MM.1S (cell line): ENCODE measurements around the gene GDF3.
"Not testable (repeated sequence)": the region's sequence is repeated elsewhere in the genome, so short reads cannot be mapped to it uniquely, and the experiment has no call there.

ENCODE experiments used
- DNase-seq: peaks from one replicate; pipeline ENCODE4 v3.0.0-alpha.2; 2015
- H2AFZ ChIP-seq: fragments of 300-600 bp; sonication (generic); 2 replicates; pipeline ENCODE4 v1.6.0; 2016; ENCODE audit warnings: antibody characterized with exemption, low read length
- H3F3A ChIP-seq: fragments of 300-600 bp; sonication (generic); 2 replicates; pipeline ENCODE4 v1.6.1; 2016; ENCODE audit warnings: mild to moderate bottlenecking, antibody characterized with exemption, low read length, moderate library complexity, mixed read lengths; ENCODE audit not compliant: insufficient read depth
- H3K27ac ChIP-seq: fragments of 300-600 bp; sonication (generic); 2 replicates; pipeline ENCODE4 v1.5.1; 2016; ENCODE audit warnings: mild to moderate bottlenecking, low read length
- H3K27me3 ChIP-seq: fragments of 300-600 bp; sonication (generic); replicated peaks from 2 replicates; pipeline ENCODE4 v1.6.0; 2016; ENCODE audit warnings: low read length; ENCODE audit not compliant: insufficient read depth
- H3K36me3 ChIP-seq: fragments of 300-600 bp; sonication (generic); replicated peaks from 2 replicates; pipeline ENCODE4 v1.6.1; 2016; ENCODE audit warnings: mild to moderate bottlenecking, low read length, mixed read lengths; ENCODE audit not compliant: insufficient read depth
- H3K4me1 ChIP-seq: fragments of 300-600 bp; sonication (generic); 2 replicates; pipeline ENCODE4 v1.6.1; 2016; ENCODE audit warnings: low read length, mixed read lengths
- H3K4me2 ChIP-seq: fragments of 300-600 bp; sonication (generic); 2 replicates; pipeline ENCODE4 v1.6.0; 2016; ENCODE audit warnings: low read depth, low read length
- H3K4me3 ChIP-seq: fragments of 300-600 bp; sonication (generic); 2 replicates; pipeline ENCODE4 v1.5.1; 2016; ENCODE audit warnings: low read length, mixed read lengths
- H3K79me2 ChIP-seq: fragments of 300-600 bp; sonication (generic); 2 replicates; pipeline ENCODE4 v1.6.1; 2016; ENCODE audit warnings: mixed run types, low read length, mixed read lengths
- H3K9ac ChIP-seq: fragments of 300-600 bp; sonication (generic); 2 replicates; pipeline ENCODE4 v1.6.1; 2016; ENCODE audit warnings: low read length, mixed read lengths
- H3K9me2 ChIP-seq: fragments of 300-600 bp; sonication (generic); replicated peaks from 2 replicates; pipeline ENCODE4 v1.6.1; 2016; ENCODE audit warnings: mild to moderate bottlenecking, low read length, mixed read lengths; ENCODE audit not compliant: insufficient read depth
- H3K9me3 ChIP-seq: fragments of 300-600 bp; sonication (generic); replicated peaks from 2 replicates; pipeline ENCODE4 v1.6.1; 2016; ENCODE audit warnings: mild to moderate bottlenecking, low read length, mixed read lengths; ENCODE audit not compliant: insufficient read depth
- H4K20me1 ChIP-seq: fragments of 300-600 bp; sonication (generic); 2 replicates; pipeline ENCODE4 v1.6.1; 2016; ENCODE audit warnings: mild to moderate bottlenecking, low read length, moderate library complexity, mixed read lengths; ENCODE audit not compliant: insufficient read depth
- CTCF ChIP-seq: fragments of 300-600 bp; sonication (generic); IDR thresholded peaks from 2 replicates; pipeline ENCODE4 v1.5.1; 2016; ENCODE audit warnings: antibody characterized with exemption, low read length, mixed read lengths
- EZH2 ChIP-seq: fragments of 300-600 bp; sonication (generic); optimal IDR thresholded peaks from 2 replicates; pipeline ENCODE3; 2017; ENCODE audit warnings: low read depth, mild to moderate bottlenecking, antibody characterized with exemption, low read length, mixed read lengths
- EZH2phosphoT487 ChIP-seq: fragments of 300-600 bp; sonication (generic); IDR thresholded peaks from 2 replicates; pipeline ENCODE4 v1.6.1; 2018; ENCODE audit warnings: antibody characterized with exemption, low read length

Gene GDF3

GRCh38 chr12:7679251-7680045 is 16.1 kb downstream of the GDF3 start:
- H3K4me1 ChIP-seq: no peaks in the 10 kb centered on the region
- no peaks in the 10 kb centered on the region for H3K9me3 ChIP-seq
- DNase-seq: no peak
- no peaks in the 10 kb centered on the region for H3K27me3 ChIP-seq
- H3F3A ChIP-seq: no peaks in the 10 kb centered on the region
- H3K27ac ChIP-seq: no peak overlapping the region
- H2AFZ ChIP-seq: no peak overlapping the region
- H3K36me3 ChIP-seq: no peaks in the 10 kb centered on the region
- no peaks in the 10 kb centered on the region for H4K20me1 ChIP-seq
- no peaks in the 10 kb centered on the region for H3K79me2 ChIP-seq
- no peak overlapping the region for H3K9ac ChIP-seq
- H3K9me2 ChIP-seq: no peaks in the 10 kb centered on the region
- H3K4me2 ChIP-seq: no peak overlapping the region
- H3K4me3 ChIP-seq: no peak overlapping the region
- TF ChIP-seq EZH2 (no peak), EZH2phosphoT487 (no peak), CTCF (no peak)

DNA sequence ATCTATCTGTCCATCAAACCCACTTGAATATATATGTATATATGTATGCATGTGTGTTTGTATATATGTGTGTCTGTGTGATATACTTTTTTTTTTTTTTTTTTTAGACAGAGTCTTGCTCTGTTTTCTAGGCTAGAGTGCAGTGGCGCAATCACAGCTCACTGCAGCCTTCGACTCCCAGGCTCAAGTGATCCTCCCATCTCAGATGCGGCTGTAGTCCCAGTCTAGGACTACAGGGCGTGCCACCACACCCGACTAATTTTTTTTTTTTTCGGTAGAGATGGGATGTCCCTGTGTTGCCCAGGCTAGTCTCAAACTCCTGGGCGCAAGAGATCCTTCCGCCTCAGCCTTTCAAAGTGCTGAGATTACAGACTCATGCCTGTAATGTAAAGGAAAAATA is 16.8 kb downstream of the GDF3 start:
- H3K9ac ChIP-seq: no peak overlapping the region
- TF ChIP-seq EZH2phosphoT487 (no peak), EZH2 (no peak), CTCF (no peak)

DNA sequence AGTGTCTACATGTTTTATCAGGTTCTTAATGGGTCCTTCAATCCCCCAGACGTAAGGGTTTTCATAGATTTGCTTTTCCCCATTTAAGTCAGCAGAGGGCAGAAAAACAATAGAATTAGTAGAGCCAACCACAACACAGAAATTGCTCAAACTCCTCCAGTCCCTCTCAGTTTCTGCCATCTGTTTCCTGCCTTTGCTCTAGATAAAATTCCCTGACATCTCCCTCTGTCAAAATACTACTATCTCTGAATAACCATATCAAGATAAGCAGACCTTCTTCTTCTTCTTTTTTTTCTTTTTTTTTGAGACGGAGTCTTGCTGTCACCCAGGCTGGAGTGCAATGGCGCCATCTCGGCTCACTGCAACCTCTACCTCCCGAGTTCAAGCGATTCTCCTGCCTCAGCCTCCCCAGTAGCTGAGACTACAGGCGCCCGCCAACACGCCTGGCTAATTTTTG is 18.1 kb downstream of the GDF3 start:
- H3K36me3 ChIP-seq, H4K20me1 ChIP-seq, H3K9me2 ChIP-seq, H3K27me3 ChIP-seq, H3K4me1 ChIP-seq, H3K4me3 ChIP-seq, H3K79me2 ChIP-seq, H3K27ac ChIP-seq, H3K9ac ChIP-seq, H3F3A ChIP-seq, H3K9me3 ChIP-seq: not testable (repeated sequence)
- peak; percentile 54 for TF ChIP-seq CTCF
- H2AFZ ChIP-seq: peak overlapping the region; percentile 15
- DNase-seq: peak; percentile 59
- H3K4me2 ChIP-seq: peak overlapping the region; percentile 4; the same call in 1 of the 2 replicates

More for the DNA sequence above, 16.8 kb downstream of the GDF3 start:
- H3K36me3 ChIP-seq: no peaks in the 10 kb centered on the region
- no peaks in the 10 kb centered on the region for H4K20me1 ChIP-seq
- H3F3A ChIP-seq: no peaks in the 10 kb centered on the region
- no peak for DNase-seq
- no peak overlapping the region for H3K4me3 ChIP-seq
- H3K27me3 ChIP-seq: no peaks in the 10 kb centered on the region
- H3K79me2 ChIP-seq: no peaks in the 10 kb centered on the region
- H3K4me1 ChIP-seq: no peaks in the 10 kb centered on the region
- no peak overlapping the region for H2AFZ ChIP-seq
- H3K27ac ChIP-seq: no peak overlapping the region
- H3K9me3 ChIP-seq: no peaks in the 10 kb centered on the region
- H3K9me2 ChIP-seq: no peaks in the 10 kb centered on the region
- H3K4me2 ChIP-seq: no peak overlapping the region

GRCh38 chr12:7675455-7675854 is 20.1 kb downstream of the GDF3 start:
- not testable (repeated sequence) for H3F3A ChIP-seq, H3K36me3 ChIP-seq, H3K27ac ChIP-seq, H3K27me3 ChIP-seq, H3K4me3 ChIP-seq, H4K20me1 ChIP-seq, DNase-seq, H3K4me1 ChIP-seq, H3K9me3 ChIP-seq, H3K4me2 ChIP-seq, H2AFZ ChIP-seq, H3K79me2 ChIP-seq, H3K9ac ChIP-seq, H3K9me2 ChIP-seq
